Measurements from ENCODE around the gene UGT1A6. TPM values are rescaled to one million over a fixed set of nuclear protein-coding genes. Genes with fewer than 3 reads are reported as not detected.

The UGT1A6 gene
- total and polyA plus RNA-seq, 2 experiments from 2014 or later = not detected

- DNase-seq (ENCODE audit: low spot score) (no peak), ATAC-seq (no peak)
- Mint-ChIP-seq H3K4me3 (no peak overlapping the region), H3K27me3 (ENCODE audit: insufficient read depth, low read depth, poor library complexity) (no peaks in the 10 kb centered on the region), H3K9me3 (peaks cover 25% of the 10 kb centered on the region), H3K4me1 (no peaks in the 10 kb centered on the region), H3K36me3 (ENCODE audit: low read depth) (peaks cover 15% of the 10 kb centered on the region; the same call in 2 of the 3 replicates), H3K27ac (no peak overlapping the region)
- Histone ChIP-seq H3K36me3 (ENCODE audit: insufficient read depth) (no peaks in the 10 kb centered on the region), H2AFZ (no peak overlapping the region), H4K20me1 (replicated peaks; ENCODE audit: insufficient read depth) (no peaks in the 10 kb centered on the region), H3F3A (replicated peaks; ENCODE audit: low read depth) (no peaks in the 10 kb centered on the region), H3K4me1 (ENCODE audit: insufficient read depth) (no peaks in the 10 kb centered on the region), H3K27ac (ENCODE audit: low read depth) (no peak overlapping the region), H3K4me3 (no peak overlapping the region), H3K4me2 (no peak overlapping the region), H3K27me3 (ENCODE audit: insufficient read depth) (no peaks in the 10 kb centered on the region), H3K9me2 (ENCODE audit: insufficient read depth) (no peaks in the 10 kb centered on the region), H3K79me2 (replicated peaks; ENCODE audit: insufficient read depth) (no peaks in the 10 kb centered on the region)
- TF ChIP-seq, protein P1, sequence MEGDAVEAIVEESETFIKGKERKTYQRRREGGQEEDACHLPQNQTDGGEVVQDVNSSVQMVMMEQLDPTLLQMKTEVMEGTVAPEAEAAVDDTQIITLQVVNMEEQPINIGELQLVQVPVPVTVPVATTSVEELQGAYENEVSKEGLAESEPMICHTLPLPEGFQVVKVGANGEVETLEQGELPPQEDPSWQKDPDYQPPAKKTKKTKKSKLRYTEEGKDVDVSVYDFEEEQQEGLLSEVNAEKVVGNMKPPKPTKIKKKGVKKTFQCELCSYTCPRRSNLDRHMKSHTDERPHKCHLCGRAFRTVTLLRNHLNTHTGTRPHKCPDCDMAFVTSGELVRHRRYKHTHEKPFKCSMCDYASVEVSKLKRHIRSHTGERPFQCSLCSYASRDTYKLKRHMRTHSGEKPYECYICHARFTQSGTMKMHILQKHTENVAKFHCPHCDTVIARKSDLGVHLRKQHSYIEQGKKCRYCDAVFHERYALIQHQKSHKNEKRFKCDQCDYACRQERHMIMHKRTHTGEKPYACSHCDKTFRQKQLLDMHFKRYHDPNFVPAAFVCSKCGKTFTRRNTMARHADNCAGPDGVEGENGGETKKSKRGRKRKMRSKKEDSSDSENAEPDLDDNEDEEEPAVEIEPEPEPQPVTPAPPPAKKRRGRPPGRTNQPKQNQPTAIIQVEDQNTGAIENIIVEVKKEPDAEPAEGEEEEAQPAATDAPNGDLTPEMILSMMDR (conservative IDR thresholded peaks at IDR 0.05; ENCODE audit: low read depth in 2 of 2) = no peak
- TF ChIP-seq EZH2 (IDR thresholded peaks at IDR 0.05; ENCODE audit: low read depth, unreplicated experiment) = no peak
- no peak for TF ChIP-seq ETS1 (IDR thresholded peaks at IDR 0.05)
- TF ChIP-seq POLR2AphosphoS5 (IDR thresholded peaks at IDR 0.05; ENCODE audit: low read depth) = no peak
- TF ChIP-seq REST (IDR thresholded peaks at IDR 0.05; ENCODE audit: unreplicated experiment) = no peak
- no peak for TF ChIP-seq ZNF331 (CRISPR knock-in tag; IDR thresholded peaks at IDR 0.05; ENCODE audit: low read depth)
- no peak for TF ChIP-seq CREB1 (CRISPR knock-in tag; IDR thresholded peaks at IDR 0.05; ENCODE audit: low read depth)
- TF ChIP-seq JUNB (IDR thresholded peaks at IDR 0.05; ENCODE audit: unreplicated experiment) = no peak
Measured at GRCh38 chr2:233650981-233651380, 41.7 kb upstream of the UGT1A6 start.

DNA sequence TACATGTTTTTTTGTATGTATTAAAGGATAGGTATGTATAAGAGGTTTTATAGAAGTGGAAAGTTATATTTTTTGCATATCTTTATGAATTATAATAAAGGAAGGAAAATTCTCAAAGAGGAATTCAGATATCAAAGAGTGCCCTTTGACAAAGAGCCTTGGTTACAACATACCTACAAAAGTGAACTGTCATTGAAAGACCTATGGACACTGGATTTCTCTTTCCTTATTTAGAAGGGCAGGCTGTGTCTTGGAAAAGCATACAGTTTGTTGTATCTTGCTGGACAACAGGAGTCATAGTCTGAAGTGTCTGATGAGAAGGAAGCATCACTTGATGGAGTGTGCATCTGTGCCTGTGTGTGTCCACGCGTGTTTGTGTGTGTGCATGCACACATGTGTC, 41.3 kb upstream of the UGT1A6 start:
- Histone ChIP-seq H3K9me2 (ENCODE audit: insufficient read depth) (no peaks in the 10 kb centered on the region), H4K20me1 (replicated peaks; ENCODE audit: insufficient read depth) (no peaks in the 10 kb centered on the region), H3K79me2 (replicated peaks; ENCODE audit: insufficient read depth) (no peaks in the 10 kb centered on the region), H3K27me3 (ENCODE audit: insufficient read depth) (no peaks in the 10 kb centered on the region), H2AFZ (no peak overlapping the region), H3K4me3 (no peak overlapping the region), H3K27ac (ENCODE audit: low read depth) (no peak overlapping the region), H3K4me2 (no peak overlapping the region), H3K36me3 (ENCODE audit: insufficient read depth) (no peaks in the 10 kb centered on the region), H3F3A (replicated peaks; ENCODE audit: low read depth) (no peaks in the 10 kb centered on the region), H3K4me1 (ENCODE audit: insufficient read depth) (no peaks in the 10 kb centered on the region)
- no peak for ATAC-seq
- DNase-seq (ENCODE audit: low spot score) = no peak
- Mint-ChIP-seq H3K27me3 (ENCODE audit: insufficient read depth, low read depth, poor library complexity) (no peaks in the 10 kb centered on the region), H3K4me1 (no peaks in the 10 kb centered on the region), H3K4me3 (no peak overlapping the region), H3K27ac (no peak overlapping the region), H3K9me3 (peaks cover 21% of the 10 kb centered on the region), H3K36me3 (ENCODE audit: low read depth) (peaks cover 13% of the 10 kb centered on the region; the same call in 2 of the 3 replicates)
- TF ChIP-seq ZNF331 (CRISPR knock-in tag; IDR thresholded peaks at IDR 0.05; ENCODE audit: low read depth) (no peak), STAT1 (IDR thresholded peaks at IDR 0.05; ENCODE audit: unreplicated experiment) (no peak), ETS1 (IDR thresholded peaks at IDR 0.05) (no peak), CREB1 (CRISPR knock-in tag; IDR thresholded peaks at IDR 0.05; ENCODE audit: low read depth) (no peak)

Measured in GM23338 (cell line).